NCI-H146 (cell line): ENCODE data around the gene DAPK1.

Experiments used
- DNase-seq: peaks from one replicate; lab custom pipeline; 2025; lab: John Stamatoyannopoulos, UW

Gene DAPK1

GRCh38 chr9:87668222-87668621 is 170.6 kb downstream of the DAPK1 start:
- no peak for DNase-seq

GRCh38 chr9:87668722-87669121 is 171.1 kb downstream of the DAPK1 start:
- DNase-seq, result no peak

DNA sequence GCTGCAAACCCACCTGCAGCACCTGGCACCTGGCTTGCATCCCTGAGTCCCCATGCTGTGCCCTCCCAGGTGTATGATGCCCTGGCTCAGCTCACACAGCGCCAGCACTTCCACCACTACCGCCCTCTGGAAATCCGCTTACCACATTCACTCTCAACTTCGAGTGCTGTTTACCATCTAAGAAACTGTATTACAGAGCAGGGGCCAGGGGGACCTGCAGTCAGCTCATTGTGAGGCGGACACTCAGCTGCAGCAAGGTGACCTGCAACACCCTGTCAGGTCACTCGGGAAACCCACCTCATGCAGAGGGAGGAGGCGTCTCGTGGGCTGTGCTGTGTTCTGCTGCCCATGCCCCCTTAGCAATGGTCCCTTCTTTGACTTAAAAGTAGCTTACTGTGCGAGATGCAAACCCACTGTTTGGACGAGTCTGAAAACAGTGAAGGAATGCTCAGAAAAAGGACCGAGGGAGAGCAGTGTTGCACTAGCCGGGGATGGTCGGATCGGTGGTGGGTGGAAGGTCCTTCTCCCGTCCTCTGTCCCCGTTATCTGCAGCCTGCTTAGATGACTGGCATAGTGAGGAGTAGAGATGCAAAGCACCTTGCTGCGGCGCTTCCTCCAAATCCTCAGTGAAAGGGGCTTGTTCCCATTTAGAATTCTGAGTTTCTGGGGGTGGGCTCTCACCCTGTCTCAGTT is 173.1 kb downstream of the DAPK1 start:
- no peak for DNase-seq

GRCh38 chr9:87671478-87671877 is 173.8 kb downstream of the DAPK1 start:
- DNase-seq, result no peak

DNA sequence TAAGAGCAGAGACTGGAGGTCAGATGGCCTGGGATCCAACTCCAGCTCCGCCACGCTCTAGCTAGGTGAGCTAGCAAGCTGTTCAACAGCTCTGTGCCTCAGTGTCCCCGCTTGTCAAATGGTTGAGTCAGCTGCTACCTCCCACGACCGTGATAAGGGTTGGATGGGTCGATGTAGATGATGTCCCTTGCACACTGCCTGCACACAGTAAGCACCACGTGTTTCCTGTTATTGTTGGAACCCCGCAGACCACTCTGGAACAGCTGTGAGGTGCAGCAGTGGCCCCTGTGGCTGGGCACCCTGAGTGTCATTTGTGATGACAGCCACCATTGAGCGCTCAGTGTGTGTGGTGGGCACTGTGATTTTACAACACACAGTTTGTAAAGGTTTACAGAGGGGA is 174.3 kb downstream of the DAPK1 start:
- no peak for DNase-seq

DNA sequence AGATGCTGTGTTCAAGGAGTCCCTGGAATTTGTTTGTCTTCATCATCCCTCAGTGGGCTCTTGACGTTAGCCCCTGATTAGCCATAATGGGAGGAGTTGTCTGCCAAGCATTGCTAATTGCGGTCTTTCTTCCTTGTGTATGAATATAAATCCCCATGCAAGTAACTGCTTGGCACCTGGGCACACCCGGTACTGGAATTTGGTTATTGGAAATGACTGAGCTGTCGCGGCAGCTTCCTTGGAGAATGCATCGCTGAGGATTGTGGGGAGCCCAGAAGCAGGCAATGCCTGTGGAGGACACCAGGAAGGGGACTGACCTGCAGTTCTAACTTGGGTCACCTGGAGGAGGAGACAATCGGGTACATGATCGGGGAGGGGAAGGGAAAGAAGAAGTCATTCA is 174.9 kb downstream of the DAPK1 start:
- no peak for DNase-seq

GRCh38 chr9:87673446-87674120 is 175.9 kb downstream of the DAPK1 start:
- no peak for DNase-seq

GRCh38 chr9:87674565-87675299 is 177.1 kb downstream of the DAPK1 start:
- DNase-seq, result no peak

- DNase-seq, result no peak
These were observed 178.3 kb downstream of the DAPK1 start for GRCh38 chr9:87675906-87676515.

GRCh38 chr9:87676976-87677775 is 179.5 kb downstream of the DAPK1 start:
- DNase-seq, result no peak

DNA sequence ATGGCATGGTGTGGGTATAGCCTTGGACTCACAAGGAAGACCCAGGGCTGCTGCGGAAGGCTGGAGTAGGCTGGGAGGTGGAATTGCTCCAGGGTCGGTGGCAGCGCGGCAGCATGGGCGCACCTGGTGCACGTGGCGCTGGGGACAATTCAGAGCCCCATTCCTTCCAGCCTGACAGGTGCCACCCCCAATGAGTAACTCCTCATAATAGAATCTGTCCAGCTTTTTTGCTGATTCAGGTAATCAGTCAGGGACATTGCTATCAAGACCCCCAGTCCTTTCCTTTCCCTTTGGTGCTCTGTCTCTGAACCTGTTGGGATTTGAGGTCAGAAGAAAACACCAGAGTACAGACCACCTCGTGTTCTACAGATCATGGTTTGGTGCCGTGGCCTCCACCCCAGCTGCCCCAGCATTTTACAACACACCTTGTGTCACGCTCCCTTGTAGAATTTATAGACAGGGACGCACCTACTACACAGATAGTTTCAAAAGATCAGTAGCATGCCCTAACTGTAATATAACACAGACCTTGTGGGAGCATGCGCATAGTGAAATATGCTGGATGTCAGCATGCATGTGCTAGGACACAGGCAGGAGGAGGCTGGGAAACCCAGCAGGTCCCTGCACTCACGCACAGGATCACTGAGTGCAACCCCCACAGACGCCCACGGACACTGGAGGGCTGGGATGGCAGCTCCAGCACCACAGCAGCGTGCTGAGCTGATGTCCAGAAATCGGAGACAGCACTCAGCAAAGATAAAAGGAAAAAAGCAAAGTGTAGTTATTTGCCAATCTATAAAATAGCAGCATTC is 180.3 kb downstream of the DAPK1 start:
- no peak for DNase-seq

DNA sequence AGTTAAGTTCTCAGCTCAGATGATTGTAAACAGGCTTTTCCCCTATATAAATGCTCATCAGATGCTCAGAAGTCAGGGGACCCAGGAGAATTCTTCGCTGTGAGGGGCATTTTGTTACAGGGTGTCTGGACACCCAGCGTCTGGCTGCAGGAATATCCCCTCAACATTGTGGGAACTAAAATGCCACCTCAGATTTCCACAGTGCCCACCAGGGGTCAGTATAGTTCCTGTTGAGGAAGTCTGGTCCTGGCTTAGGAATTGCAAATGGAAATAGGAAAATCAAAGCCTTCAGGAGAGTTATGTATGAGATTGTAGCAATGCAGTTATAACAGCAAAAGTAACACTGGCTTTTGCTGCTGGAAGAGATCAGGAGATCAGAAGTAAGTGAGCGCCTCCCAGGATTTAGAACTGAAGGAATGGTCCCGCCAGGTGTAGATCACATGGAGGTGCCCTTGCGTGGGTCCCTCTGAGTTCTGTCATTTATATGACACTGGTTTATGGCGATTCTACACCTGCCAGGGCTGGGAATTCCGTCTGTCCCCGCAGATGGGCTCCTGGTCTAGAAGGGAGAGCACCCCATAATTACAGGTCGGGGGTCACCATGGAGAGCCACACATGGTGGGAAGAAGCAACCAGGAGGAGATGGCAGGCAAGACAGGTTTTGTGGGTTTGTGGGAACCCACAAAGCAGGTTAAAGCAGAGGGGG is 181.1 kb downstream of the DAPK1 start:
- DNase-seq, result peak; percentile 15

- no peak for DNase-seq
These were observed 183.8 kb downstream of the DAPK1 start for GRCh38 chr9:87681271-87682061.

- DNase-seq, result no peak
These were observed 184.4 kb downstream of the DAPK1 start for GRCh38 chr9:87682085-87682484.

GRCh38 chr9:87682618-87683017 is 185.0 kb downstream of the DAPK1 start:
- DNase-seq, result no peak

GRCh38 chr9:87683751-87684626 is 186.3 kb downstream of the DAPK1 start:
- DNase-seq, result no peak

- DNase-seq, result no peak
These were observed 187.1 kb downstream of the DAPK1 start for GRCh38 chr9:87684627-87685219.

GRCh38 chr9:87685441-87685840 is 187.8 kb downstream of the DAPK1 start:
- no peak for DNase-seq
